GM06990 (cell line): ENCODE data around the gene CILP.

ENCODE experiments used
- DNase-seq: peaks from one replicate; pipeline ENCODE4 v3.0.0-alpha.2; 2011; ENCODE audit not compliant: insufficient read length; ENCODE audit errors: extremely low read depth
- H3K27me3 ChIP-seq: replicated peaks from 2 replicates; pipeline ENCODE4 v1.6.0; 2011; ENCODE audit warnings: low read length; ENCODE audit not compliant: control insufficient read depth, insufficient read depth
- H3K36me3 ChIP-seq: 2 replicates; pipeline ENCODE4 v1.5.1; 2011; ENCODE audit warnings: low read length; ENCODE audit not compliant: control insufficient read depth, insufficient read depth
- H3K4me3 ChIP-seq: replicated peaks from 2 replicates; pipeline ENCODE4 v1.5.1; 2011; ENCODE audit warnings: low read depth, mild to moderate bottlenecking, control low read depth, low read length
- TF ChIP-seq, protein P1 (sequence below): IDR thresholded peaks from 2 replicates; pipeline ENCODE4 v1.5.1; 2011; ENCODE audit warnings: low read length, control low read depth, mild to moderate bottlenecking, inconsistent platforms; ENCODE audit not compliant: insufficient read depth, poor library complexity, severe bottlenecking

The CILP gene

DNA sequence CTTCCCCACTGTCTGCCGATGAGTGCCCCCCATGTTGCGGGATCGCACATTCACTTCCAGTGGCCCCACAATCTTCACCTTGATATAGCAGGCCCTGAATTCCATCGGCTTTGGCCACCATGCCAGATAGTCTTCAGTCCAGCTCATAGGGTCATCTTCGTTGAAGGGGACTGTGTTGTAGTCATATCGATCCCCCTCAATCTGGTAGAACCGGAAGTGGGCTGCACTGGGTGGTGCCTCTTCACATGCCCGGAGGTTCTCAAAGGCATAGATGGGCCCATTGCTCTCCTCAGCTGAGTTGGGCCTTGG is 14.0 kb downstream of the CILP start:
- no peak overlapping the region for H3K4me3 ChIP-seq
- H3K36me3 ChIP-seq: no peaks in the 10 kb centered on the region
- TF ChIP-seq, protein P1, sequence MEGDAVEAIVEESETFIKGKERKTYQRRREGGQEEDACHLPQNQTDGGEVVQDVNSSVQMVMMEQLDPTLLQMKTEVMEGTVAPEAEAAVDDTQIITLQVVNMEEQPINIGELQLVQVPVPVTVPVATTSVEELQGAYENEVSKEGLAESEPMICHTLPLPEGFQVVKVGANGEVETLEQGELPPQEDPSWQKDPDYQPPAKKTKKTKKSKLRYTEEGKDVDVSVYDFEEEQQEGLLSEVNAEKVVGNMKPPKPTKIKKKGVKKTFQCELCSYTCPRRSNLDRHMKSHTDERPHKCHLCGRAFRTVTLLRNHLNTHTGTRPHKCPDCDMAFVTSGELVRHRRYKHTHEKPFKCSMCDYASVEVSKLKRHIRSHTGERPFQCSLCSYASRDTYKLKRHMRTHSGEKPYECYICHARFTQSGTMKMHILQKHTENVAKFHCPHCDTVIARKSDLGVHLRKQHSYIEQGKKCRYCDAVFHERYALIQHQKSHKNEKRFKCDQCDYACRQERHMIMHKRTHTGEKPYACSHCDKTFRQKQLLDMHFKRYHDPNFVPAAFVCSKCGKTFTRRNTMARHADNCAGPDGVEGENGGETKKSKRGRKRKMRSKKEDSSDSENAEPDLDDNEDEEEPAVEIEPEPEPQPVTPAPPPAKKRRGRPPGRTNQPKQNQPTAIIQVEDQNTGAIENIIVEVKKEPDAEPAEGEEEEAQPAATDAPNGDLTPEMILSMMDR: no peak
- DNase-seq: no peak
- no peaks in the 10 kb centered on the region for H3K27me3 ChIP-seq

DNA sequence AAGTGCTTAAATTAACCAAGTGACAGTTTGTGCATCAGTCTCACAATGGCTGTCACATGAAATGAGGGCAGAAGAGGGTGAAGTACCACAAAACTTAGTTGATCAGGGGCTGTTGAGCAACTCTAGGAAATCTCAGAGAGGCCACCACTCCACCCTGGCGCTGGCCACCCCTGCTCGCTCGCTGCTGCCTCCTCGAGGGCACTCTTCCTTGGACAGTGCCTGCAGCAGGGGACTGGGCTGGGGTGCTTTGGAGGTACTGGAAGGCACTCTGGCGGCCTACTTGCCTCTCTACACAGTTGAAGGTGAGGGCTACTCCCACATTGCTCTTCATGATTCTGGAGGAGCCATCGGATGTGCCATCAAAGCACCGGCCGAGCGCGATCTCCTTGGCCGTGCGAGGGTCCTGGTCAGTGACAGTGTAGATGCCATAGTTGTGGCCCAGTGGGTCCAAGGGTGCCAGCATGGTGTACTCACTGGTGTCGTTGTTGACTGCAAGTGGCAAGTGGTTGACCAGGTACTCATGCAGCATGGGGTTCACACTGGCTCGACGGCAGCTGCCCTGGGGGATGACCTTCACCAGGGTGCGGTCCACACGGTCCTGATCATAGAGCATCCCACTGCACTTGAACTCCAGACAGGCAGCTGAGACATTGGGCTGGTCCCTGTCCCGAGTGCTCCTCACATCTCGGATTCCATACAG is 14.5 kb downstream of the CILP start:
- Histone ChIP-seq H3K36me3 (no peaks in the 10 kb centered on the region), H3K4me3 (no peak overlapping the region), H3K27me3 (no peaks in the 10 kb centered on the region)
- TF ChIP-seq, protein P1: no peak
- no peak for DNase-seq

DNA sequence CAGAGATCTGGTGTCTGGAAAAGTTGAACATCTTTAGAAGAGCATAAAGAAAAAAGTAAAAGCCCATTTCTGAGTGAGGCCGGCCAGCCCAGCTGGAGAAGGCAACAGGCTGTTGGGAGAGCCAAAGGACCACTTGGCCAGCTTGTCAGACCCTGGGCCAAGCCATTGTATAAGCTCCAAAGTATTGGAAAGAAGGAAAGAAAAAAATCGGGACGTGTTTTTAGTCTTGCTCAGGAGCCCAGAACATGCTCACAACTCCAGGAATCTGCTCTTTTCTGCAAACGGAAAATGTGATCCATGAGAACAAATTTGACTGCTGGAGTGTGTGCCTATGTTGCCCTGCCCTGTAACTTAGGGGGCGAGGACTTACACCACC is 15.7 kb downstream of the CILP start:
- H3K36me3 ChIP-seq: no peaks in the 10 kb centered on the region
- H3K27me3 ChIP-seq: no peaks in the 10 kb centered on the region
- no peak for DNase-seq
- TF ChIP-seq, protein P1: no peak
- H3K4me3 ChIP-seq: no peak overlapping the region

DNA sequence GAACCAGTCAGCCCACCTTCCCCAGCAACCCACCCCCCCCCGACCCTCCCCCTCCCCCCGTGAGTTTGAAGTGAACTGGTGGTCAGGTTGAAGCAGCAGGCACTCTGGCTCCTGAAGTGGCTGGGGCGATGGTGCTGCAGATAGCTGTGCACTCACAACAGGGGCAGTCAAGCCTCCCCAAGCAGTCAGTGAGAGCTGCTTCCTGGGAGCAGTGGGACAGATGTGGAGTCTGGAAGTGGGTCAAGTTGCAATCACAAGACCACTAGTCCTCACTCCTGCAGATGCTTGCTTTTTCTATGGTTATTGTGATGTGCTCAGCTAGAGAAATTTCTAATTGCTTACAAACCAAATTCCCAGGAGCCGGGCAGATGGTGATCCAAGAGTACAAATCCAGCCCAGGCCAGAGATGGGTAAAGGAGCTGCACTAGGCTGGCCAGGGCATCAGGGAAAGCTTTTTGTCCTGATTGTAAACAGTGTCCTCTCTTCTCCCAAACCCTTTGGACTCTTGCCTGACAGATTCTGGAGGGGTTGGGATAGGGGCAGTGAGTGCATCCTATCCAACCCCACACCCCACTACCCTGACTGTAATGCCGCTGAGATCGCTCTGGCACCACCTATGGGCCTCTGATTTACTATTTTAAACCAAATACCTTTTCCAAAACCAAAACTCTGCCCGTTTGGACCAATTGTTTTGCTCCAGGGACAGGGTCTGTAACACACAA is 16.3 kb downstream of the CILP start:
- Histone ChIP-seq H3K4me3 (no peak overlapping the region), H3K27me3 (no peaks in the 10 kb centered on the region), H3K36me3 (no peaks in the 10 kb centered on the region)
- no peak for DNase-seq
- TF ChIP-seq, protein P1: no peak

DNA sequence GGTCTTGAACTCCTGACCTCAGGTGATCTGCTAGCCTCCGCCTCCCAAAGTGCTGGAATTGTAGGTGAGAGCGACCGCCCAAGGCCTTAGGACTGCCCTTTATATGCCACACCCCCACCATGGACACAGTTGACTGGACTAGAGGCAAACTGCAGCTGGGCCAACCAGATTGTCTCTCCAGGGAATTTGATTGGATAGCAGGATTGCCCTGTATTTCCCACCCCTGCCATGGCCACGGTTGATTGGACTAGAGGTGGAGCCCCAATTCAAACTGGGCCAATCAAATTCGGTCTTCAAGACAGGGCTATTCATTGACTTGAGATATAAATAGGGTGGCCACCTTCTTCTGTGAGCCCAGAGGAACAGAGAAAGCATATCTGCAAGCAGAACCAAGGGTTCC is 19.3 kb downstream of the CILP start:
- no peak overlapping the region for H3K4me3 ChIP-seq
- no peaks in the 10 kb centered on the region for H3K27me3 ChIP-seq
- no peak for DNase-seq
- H3K36me3 ChIP-seq: no peaks in the 10 kb centered on the region
- TF ChIP-seq, protein P1: no peak
